NCI-H187 (cell line): ENCODE data around the gene PAGE4.

Experiments
- DNase-seq, 2 experiments: peaks; one replicate each; lab custom pipeline; 2025; lab: John Stamatoyannopoulos, UW

PAGE4 gene, protein sequence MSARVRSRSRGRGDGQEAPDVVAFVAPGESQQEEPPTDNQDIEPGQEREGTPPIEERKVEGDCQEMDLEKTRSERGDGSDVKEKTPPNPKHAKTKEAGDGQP

DNA sequence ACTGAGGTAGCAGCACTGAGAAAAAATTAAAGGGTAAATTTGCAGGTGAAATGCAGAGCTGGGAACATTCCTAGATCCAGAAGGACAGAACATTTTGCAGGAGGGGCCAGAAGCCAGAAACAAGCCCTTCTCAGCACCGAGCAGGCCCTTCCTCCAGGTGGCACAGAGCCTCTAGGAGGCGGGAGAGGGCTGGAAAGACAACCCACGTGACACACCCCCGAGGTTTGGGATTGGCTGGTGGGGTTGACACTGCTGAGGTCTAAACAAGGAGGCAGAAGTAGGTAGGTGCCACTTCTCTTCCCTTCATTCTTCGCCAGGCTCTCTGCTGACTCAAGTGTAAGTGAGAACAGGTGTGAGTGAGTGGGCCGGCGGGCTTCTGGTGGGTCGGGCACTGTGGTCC, at the start of gene PAGE4:
TSS of gene PAGE4 (plus strand) at position 288 of the 400 bp plus-strand sequence. CDS start 1,126 bp downstream, outside the sequence.
- no peak for DNase-seq

DNA sequence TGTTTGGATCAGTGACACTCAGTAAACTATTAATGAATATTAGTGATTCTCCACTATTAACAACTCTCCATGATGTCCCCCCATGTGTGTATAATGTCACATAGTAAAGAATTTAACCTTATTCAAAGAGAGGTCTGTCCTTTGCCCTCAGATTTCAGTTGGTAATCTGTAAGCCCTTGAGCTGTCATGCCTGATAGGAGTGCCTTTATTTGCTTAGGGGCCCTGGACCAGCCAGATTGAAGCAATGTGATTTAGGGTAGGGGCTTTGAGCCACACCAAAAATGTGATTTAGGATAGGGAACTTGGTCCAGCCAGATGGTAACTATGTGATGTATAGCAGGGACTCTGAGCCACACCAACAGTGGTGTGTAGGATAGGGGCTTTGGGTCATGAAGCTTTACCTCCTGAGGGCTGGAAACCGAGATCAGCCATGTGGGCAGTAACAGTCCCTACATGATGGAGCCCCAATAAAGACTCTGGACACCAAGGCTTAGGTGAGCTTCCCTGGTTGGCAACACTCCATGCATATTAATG, 44.3 kb upstream of the PAGE4 start:
- no peak for DNase-seq

DNA sequence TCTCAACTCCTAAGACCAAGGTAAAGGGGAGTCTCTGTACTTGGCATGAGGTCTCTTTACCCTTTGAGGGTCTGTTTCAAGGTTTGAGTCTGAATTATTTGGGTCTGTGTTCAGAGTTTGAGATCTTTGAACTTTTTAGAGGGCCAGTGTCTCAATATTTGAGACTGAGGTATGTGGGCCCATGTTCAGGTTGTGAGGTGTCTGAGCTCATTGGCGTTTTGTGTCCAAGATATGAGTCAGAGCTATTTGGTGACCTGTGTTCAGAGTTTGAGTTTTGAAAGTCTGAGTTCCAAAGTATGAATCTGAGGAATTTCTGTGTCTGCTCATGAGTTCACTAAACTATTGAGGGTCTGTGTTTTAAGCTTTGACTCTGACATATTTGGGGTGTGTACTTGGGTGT, 36.7 kb upstream of the PAGE4 start:
- DNase-seq, result no peak

DNA sequence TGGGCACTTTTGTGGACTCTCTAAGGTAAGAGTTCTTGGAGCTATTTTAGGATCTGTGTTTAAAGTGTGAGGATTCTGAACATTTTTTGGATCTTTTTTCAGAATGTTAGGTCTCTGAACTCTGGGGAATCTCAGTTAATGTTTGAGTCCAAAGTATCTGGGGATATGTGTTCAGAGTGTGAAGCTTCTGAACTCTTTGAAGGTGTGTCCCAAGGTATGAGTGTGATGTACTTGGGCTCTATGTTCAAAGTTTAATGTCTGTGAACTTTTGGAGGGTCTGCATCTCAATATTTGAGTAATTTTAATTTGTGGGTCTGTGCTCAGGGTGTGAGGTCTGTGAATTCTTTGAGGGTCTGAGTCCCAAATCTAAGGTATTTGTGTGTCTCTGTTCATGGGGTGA, 35.4 kb upstream of the PAGE4 start:
- no peak for DNase-seq

DNA sequence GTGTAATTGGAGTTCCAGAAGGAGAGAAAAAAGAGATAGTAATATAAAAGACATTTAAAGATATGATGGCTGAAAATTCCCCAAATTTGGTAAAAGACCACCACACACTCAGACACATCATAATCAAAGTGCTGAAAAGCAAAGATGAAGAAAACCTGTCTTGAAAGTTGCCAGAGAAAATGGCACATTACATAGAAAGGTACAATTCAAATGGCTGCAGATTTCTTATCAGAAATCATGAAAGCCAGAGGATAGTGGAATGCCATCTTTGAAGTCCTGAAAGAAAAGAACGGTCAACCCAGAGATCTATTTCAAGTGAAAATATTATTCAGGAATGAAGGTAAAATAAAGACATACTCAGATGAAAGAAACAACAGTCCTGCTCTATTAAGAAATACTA, 29.3 kb upstream of the PAGE4 start:
- DNase-seq, result no peak

DNA sequence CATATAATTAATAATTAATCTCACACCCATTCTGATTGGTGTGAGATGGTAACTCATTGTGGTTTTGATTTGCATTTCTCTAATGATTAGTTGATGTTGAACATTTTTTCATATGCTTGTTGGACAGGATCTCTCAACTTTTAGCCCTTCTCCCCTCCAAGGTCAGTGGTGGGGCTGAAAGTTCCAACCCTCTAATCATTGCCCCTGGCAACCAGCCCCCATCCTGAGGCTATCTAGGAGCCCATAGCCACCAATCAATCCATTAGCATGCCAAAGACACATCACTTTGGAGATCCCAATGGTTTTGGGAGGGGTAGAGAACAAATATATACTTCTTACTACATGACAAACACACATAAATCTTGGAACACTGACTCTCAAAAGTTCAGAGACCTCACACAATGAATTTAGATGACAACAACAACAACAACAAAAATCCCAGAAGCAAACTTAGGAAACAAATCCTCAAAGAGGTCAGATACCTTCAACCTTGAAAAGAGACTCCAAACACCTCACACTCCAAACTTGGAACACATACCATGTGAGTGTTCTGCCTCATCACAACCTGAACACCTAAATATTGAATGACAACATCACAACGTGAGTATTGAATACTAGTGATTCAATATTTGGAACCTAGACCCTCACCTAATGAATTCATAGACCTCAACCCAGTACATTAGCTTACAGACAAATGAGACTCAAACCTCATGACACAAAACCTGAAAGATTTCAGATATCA, 19.0 kb upstream of the PAGE4 start:
- DNase-seq, result no peak

DNA sequence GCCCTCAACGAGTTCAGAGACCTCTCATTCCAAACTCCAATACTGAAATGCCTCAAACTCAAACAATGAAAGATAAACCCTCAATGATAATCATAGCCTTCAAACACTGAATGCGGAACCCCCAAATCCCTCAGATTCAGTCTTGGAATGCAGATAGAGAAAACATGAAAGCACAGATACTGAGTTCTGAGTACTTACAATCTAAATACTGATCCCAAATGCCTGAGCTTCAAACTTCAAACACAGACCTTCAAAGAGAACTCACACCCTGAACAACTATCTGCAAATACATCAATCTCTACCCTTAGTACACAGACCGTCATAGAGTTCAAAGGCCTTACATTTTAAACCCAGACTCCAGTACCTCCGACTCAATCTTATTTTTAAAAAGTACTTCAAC, 16.9 kb upstream of the PAGE4 start:
- DNase-seq, result no peak

DNA sequence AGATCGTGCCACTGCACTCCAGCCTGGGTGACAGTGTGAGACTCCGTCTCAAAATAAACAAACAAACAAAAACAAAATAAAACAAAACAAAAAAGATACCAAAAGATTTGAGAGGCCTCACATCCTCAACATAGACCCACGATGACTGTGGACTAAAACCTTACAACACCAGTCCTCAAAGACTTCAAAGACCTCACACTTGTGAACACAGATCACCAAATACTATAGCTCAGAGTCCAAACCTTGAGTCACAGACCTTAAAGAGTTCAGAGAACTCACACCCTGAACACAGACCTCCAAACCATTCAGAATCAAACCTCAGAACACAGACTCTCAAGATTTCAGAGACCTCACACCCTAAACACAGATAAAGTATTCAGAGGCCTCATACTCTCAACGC, 12.7 kb upstream of the PAGE4 start:
- DNase-seq, result no peak

DNA sequence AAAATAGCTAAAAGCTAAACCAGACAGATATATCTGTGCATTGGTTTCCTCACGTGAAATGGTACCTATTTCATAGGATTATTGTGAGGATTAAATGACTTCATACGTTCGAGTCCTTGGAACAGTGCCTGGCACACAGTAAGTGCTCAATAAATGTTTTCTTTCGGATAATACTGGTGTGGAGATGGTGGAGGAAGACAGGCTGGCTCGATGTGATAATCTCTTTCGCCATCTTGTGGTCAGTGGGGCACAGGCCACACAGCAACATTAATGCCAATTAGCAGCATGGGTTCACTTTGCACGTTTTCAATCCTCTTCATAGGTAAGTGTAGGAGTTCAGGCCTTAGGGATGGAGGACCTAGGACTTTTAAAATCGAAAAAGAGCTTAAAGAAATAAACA, 9.3 kb downstream of the PAGE4 start:
- DNase-seq, result no peak

DNA sequence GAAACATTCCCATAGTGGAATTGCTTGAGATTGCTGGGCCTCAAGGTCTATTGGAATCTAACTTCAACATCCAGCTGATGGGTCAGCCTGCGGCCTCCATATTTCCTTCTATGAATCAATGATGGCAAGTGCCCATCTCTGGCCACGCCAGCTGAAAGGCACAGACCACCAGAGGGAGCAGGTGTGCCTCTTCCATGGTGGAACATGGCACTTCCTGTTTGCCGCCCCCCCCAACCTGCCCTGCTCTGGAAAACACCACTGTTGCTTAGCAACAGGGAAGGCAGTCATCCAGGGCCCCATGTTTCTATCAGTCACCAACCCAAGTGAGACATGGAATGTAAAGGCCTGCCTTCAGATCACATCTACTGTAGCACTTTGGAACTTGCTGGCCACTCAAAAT, 11.6 kb downstream of the PAGE4 start:
- peak; percentile 5 to 36 for DNase-seq

DNA sequence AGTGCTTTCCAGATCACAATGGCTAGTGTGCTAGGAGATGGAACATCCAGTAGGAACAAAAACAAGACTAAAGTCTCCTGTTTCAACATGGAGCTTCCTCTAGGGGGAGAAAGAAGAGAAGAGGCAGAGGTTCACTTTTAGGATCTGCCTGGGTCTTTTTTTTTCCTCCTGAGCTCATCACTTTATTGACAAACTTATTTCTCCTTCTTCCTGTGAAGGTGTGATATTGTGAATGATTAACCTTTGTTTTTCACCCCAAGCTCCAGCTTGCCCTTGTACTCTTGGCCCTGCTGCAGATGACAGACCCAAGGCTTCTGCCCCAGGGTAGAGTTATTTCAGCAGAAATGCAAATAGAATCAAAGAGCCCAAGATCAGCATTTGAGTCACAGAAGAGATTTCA, 13.5 kb downstream of the PAGE4 start:
- DNase-seq, result no peak

DNA sequence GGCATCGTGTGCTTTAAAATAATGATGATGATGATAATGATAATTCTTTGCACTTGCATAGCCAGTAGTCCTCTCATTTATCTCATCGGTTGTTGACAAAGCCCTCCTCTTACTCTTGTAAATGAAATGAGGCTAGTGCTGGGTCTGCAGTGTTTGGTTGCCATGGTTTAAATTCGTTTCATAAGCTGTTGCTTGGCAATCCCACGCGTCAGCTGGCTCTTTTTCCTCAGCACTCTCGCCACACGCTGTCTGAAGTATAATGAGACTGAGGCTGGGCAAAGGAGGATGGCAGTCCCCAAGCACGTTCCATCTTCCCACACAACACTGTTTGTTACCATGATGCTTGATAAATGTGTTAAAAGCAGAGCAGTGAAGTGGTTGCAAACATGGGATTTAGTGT, 15.5 kb downstream of the PAGE4 start:
- DNase-seq, result peak; percentile 2 to 8

DNA sequence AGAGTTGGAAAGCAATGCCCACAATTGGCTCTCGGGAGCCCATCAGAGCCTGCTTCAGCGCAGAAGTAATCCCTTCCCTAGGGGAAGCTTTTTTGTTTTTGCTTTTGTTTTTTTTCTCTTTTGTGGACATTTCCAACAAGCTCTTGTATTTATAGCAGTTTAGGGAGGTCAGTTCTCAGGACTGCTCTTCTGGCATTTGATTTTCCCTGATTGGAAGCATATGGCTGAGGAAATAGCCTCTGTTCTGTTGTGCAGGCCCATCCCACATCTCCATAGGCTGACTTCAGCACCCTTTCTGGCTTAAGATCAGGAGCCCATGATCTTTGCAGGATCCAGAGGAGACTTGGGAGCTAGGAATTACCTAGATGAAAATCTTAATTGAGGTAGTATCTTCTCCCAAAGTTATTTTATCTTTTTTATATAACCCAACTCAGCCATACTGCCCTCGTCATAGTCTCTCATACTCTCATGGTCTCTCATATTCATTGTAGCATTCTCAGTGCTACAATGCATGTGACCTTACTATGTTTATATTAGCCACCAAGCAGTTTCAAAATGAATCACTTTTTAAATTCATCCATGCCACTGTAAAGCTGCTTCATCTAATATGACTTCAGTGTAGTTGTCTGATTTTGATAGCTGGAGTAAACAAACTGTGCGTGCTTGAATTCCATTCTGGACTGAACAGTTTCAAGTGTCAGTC, 16.7 kb downstream of the PAGE4 start:
- DNase-seq, result no peak

DNA sequence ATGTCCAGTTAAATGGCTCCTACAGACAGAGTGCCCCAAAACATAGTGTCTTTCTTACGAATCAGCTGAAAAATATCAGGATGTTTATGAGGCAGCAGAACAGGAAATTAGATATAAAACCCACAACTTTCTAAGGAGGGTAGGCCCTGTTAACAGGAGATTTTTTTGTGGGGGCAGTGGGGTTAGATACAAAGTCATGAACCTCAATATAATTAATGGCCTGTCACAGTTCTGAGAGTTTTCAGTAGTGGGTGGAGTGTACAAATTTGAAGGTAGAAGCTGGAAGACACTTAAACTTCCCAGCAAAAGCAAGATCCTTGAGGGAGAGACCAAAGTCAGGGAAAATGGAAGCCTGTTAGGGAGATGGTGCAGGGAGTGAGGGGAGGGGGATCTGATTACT, 17.4 kb downstream of the PAGE4 start:
- DNase-seq, result no peak

DNA sequence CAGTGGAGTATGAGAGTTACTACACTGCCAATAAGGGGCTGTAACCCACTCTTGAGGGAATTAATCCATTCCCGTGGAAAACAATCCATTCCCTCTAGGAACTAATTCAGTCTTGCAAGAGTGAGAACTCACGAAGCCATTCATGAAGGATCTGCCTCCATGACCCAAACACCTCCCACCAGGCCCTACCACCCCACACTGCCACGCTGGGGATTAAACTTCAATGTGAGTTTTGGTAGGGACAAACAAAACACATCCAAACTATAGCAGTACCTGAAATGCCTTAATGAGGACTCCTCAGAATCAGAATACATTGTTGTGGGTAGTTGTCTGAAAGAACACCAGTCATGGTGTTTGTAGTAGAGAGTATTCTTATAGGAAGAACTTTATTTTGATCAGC, 19.2 kb downstream of the PAGE4 start:
- DNase-seq, result no peak

DNA sequence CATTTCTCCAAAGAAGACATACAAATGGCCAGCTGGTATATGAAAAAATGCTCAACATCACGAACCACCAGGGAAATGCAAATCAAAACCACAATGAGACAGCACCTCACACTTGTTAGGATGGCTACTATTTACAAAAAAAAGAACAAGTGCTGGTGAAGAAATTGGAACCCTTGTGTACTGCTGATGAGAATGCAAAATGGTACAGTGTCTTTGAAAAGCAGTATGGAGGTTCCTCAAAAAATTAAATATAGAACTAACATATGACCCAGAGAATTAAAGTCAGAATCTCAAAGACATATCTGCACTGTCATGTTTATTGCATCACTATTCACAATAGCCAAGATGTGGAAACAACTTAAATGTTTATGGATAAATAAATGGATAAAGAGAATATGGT, 20.9 kb downstream of the PAGE4 start:
- no peak for DNase-seq

DNA sequence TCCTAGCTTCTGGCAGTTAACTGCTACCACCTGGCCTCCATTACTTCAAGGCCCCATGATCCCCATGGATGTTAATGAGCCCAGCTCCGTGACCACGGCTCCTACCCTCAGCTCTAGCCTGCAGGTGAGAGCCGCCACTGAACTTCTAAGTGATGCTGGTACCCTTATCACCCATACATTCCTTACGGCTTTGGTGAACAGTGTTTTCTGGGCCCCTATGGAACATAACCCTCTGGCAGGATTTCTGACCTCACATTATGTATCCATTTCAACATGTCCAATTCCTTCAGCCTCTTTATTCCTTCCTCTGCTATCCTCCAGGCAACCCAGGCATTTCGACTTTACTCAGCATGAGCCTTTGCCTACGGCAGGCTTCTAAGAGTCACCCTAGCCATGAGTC, 24.6 kb downstream of the PAGE4 start:
- no peak for DNase-seq

DNA sequence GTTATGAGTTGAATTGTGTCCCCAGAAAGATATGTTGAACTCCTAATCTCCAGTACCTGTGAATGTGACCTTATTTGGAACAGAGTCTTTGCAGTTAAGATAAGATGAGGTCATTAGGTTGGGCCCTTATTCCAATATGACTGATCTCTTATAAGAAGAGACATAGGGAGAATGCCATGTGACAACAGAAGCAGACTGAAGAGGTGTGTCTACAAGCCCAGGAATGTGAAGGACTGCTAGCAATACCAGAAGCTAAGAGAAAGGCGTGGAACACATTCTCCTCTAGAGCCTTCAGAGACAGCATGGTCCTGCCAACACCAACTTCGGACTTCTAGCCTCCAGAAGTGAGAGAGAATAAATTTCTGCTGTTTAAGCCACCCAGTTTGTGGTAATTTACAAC, 27.7 kb downstream of the PAGE4 start:
- DNase-seq, result no peak

DNA sequence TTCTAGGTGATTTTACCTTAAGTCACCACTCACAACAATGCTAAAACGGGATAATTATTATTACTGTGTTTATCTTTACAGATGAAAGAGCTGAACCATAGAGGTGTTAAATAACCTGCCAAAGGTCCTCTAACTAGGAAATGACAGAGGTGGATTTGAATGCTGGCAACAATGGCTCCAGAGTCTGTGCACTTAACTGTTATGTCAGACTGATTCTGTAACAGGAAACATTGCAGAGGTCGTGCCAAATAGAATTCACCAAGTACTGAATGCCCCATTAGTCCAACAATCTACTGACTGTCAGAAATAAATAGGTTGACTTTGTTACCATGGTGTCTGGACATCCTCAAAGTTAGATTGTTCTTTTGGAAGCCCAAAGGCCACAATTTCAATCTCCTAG, 29.2 kb downstream of the PAGE4 start:
- DNase-seq, result no peak

DNA sequence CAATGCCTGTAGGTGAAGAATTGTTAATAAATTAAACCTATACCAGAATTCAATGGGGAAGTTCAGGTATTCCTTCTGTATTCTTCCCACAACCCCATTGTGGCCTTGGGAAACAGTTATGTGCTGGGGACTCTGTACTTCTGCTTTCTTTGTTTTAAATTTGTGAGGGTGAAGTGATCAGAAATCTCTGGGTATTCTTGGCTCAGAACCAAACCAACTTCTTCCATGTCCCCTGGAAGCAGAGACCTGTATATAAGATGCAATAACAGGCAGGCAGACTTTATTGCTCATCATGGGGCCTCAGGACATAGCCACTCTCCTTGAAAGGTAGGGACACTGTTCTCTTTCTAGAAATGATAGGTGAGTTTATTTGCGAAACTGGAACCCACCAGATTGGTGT, 30.4 kb downstream of the PAGE4 start:
- no peak for DNase-seq

DNA sequence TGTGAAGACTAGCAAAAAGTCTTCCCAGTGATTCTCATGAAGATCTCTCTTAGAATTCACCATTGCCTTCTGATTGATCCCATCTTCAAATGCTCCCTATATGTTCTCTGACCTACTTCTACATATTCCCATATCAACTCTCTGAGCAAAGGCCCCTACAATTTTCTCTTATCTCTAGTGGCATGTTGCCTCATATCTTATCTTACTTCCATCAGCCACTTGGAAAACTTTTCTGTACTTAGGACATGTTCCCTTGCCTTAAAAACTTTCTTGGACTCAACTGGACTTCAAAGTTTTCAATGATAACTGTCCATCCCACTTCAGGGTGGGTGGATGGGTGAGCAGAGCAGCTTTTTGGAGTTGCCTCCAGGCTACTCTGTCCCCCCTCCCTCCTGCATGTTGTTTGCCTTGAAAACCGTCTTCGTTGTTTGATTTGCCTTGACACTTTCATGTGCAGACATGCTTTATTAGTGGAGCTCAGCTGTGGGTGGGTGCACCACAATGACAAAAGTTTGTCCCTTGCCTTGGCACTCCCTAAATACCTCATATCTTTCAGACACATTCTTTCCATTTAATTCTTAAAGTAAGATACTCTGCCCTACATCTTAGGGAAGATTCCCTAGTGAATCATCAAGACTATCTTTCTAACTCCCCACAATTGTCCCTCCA, 31.9 kb downstream of the PAGE4 start:
- no peak for DNase-seq

DNA sequence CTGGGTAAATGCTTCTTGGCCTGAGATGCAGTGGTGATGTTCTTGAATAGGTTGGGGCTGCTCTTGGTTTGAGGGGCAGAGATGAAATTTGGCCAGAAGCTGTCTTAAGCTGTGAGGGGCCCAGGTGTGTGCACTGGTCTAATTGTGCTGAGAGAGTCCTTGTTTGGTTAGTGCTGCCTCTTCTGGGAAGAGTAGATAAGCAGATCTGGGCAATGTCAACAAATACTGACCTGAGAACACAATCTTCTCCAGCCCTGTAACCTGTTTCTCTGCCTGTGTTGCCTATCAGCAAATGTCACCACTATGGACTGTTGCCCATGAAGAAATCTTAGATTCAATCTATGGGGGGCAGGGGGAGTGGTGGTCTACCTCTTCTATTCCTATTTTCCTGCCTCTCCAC, 33.0 kb downstream of the PAGE4 start:
- no peak for DNase-seq

DNA sequence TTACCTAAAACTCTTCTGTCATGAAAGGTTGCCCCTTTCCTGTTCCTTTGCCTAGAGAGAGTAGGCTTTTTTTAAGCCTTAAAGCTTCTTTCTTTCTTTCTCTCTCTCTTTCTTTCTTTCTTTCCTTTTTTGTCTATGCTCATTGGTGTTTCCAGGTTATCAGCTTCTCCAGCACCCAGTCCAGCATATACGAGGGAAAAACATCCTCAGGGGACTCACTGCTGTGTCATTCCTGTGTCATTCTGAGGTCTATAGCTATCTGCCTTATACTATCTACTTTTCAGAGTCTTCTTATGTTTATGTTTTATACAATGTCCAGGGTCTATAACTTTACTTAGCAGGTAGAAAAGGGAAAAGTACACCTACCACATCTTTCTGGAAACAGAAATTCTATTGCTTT, 39.6 kb downstream of the PAGE4 start:
- no peak for DNase-seq
